K562 (cell line): ENCODE results near the gene URI1. TPM values are rescaled to one million over a fixed set of nuclear protein-coding genes. Genes with fewer than 3 reads are reported as not detected.

Source experiments
- ARNT ChIP-seq, 2 experiments: fragments of 450-650 bp; IDR thresholded peaks; 2 replicates each; pipeline ENCODE4 v1.6.1; 2016; ENCODE audit warnings: mild to moderate bottlenecking in 1 of 2
- CHD2 ChIP-seq: IDR thresholded peaks from 2 replicates; pipeline ENCODE4 v1.6.1; 2011; ENCODE audit warnings: low read depth, low read length
- PCBP2 ChIP-seq: fragments of 200-400 bp; formaldehyde crosslinking; IDR thresholded peaks from 2 replicates; pipeline ENCODE4 v1.6.1; 2018; ENCODE audit warnings: low read length, low read depth, mild to moderate bottlenecking, moderate library complexity; ENCODE audit not compliant: poor library complexity, severe bottlenecking
- SREBF1 ChIP-seq: fragments of 150-350 bp; IDR thresholded peaks from 2 replicates; pipeline ENCODE4 v1.6.1; 2014; ENCODE audit warnings: antibody characterized with exemption, low read depth, low read length, borderline replicate concordance
- ZBTB26 ChIP-seq: fragments of 450-650 bp; formaldehyde crosslinking; IDR thresholded peaks from 2 replicates; pipeline ENCODE4 v1.4.0; 2022; ENCODE audit warnings: missing genetic modification characterization
- ZFPM2 ChIP-seq: fragments of 250-450 bp; sonication (Bioruptor Pico); IDR thresholded peaks from 2 replicates; pipeline ENCODE4 v1.5.1; 2022; ENCODE audit warnings: mild to moderate bottlenecking
- ZZZ3 ChIP-seq: fragments of 450-650 bp; IDR thresholded peaks from 2 replicates; pipeline ENCODE4 v1.6.1; 2016; ENCODE audit warnings: antibody characterized with exemption, mild to moderate bottlenecking, moderate library complexity
- polyA plus RNA-seq, 8 experiments: library from polyadenylated mRNA; depleted of rRNA in 4 of 8; stranded (reverse) in 5 of 8; unstranded in 3 of 8; fragments of >200 nt; fragmentation: Nextera tagmentation in 2 of 8; fragmentation: Illumina TruSeq in 1 of 8; extraction: Ambion mirVana in 2 of 8; extraction: Trizol in 1 of 8; gene quantifications; 2 replicates each; pipeline versions ENCODE4 v1.2.1 to v1.2.3, GENCODE V29; 2011 to 2014; ENCODE audit warnings: inconsistent platforms in 1 of 8, missing spikeins in 1 of 8
- total RNA-seq, 7 experiments: library from RNA; depleted of rRNA in 6 of 7; stranded (reverse); fragments of >200 nt in 6 of 7; fragmentation: Illumina TruSeq in 2 of 7; extraction: Trizol in 2 of 7; gene quantifications; 2 replicates each; pipeline versions ENCODE4 v1.2.1 to v1.2.3, GENCODE V29; 2011 to 2021; ENCODE audit warnings: low replicate concordance in 1 of 7
- TF ChIP-seq, protein P1 (sequence below): fragments of 450-650 bp; IDR thresholded peaks from 2 replicates; pipeline ENCODE4 v1.6.1; 2016; ENCODE audit warnings: low read depth

URI1 gene
- total and polyA plus RNA-seq, 9 of the 15 experiments (the other 6 are each of a cell fraction or from before 2014, with no cell fraction given): 16.9 to 87.4 (median 63.9) TPM

- no peak for TF ChIP-seq ZZZ3
- TF ChIP-seq ZBTB26 (CRISPR knock-in tag): no peak
- no peak for TF ChIP-seq ZFPM2 (CRISPR knock-in tag)
- 0 out of 4 replicates have a peak, but pooled peaks of 1 of the 2 experiments have one; percentile 24 for TF ChIP-seq ARNT (IDR thresholded peaks at IDR 0.05)
- no peak for TF ChIP-seq SREBF1
- TF ChIP-seq CHD2: no peak
- no peak for TF ChIP-seq PCBP2
- TF ChIP-seq, protein P1, sequence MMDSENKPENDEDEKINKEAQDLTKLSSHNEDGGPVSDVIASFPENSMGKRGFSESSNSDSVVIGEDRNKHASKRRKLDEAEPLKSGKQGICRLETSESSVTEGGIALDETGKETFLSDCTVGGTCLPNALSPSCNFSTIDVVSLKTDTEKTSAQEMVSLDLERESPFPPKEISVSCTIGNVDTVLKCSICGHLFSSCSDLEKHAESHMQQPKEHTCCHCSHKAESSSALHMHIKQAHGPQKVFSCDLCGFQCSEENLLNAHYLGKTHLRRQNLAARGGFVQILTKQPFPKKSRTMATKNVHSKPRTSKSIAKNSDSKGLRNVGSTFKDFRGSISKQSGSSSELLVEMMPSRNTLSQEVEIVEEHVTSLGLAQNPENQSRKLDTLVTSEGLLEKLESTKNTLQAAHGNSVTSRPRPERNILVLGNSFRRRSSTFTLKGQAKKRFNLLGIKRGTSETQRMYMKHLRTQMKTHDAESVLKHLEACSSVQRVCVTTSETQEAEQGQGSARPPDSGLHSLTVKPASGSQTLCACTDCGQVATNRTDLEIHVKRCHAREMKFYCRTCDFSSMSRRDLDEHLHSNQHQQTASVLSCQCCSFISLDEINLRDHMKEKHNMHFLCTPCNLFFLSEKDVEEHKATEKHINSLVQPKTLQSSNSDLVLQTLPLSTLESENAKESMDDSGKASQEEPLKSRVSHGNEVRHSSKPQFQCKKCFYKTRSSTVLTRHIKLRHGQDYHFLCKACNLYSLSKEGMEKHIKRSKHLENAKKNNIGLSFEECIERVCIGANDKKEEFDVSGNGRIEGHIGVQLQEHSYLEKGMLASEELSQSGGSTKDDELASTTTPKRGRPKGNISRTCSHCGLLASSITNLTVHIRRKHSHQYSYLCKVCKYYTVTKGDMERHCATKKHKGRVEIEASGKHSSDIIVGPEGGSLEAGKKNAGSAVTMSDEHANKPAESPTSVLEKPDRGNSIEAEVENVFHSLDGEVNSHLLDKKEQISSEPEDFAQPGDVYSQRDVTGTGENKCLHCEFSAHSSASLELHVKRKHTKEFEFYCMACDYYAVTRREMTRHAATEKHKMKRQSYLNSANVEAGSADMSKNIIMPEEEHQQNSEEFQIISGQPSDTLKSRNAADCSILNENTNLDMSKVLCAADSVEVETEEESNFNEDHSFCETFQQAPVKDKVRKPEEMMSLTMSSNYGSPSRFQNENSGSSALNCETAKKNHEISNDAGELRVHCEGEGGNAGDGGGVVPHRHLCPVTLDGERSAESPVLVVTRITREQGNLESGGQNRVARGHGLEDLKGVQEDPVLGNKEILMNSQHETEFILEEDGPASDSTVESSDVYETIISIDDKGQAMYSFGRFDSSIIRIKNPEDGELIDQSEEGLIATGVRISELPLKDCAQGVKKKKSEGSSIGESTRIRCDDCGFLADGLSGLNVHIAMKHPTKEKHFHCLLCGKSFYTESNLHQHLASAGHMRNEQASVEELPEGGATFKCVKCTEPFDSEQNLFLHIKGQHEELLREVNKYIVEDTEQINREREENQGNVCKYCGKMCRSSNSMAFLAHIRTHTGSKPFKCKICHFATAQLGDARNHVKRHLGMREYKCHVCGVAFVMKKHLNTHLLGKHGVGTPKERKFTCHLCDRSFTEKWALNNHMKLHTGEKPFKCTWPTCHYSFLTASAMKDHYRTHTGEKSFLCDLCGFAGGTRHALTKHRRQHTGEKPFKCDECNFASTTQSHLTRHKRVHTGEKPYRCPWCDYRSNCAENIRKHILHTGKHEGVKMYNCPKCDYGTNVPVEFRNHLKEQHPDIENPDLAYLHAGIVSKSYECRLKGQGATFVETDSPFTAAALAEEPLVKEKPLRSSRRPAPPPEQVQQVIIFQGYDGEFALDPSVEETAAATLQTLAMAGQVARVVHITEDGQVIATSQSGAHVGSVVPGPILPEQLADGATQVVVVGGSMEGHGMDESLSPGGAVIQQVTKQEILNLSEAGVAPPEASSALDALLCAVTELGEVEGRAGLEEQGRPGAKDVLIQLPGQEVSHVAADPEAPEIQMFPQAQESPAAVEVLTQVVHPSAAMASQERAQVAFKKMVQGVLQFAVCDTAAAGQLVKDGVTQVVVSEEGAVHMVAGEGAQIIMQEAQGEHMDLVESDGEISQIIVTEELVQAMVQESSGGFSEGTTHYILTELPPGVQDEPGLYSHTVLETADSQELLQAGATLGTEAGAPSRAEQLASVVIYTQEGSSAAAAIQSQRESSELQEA: peak; percentile 70
Observed at GRCh38 chr19:29941828-29942403, at the start of gene URI1 (continued).
